Hepatocyte (in vitro differentiated cells): Measurements from ENCODE around the gene NDUFC2. TPM values are rescaled to one million over a fixed set of nuclear protein-coding genes. Genes with fewer than 3 reads are reported as not detected.

Source experiments
- DNase-seq: peaks from one replicate; pipeline ENCODE4 v3.0.0-alpha.2; 2016; ENCODE audit warnings: low spot score
- H2AFZ ChIP-seq: fragments of 200-600 bp; sonication (generic); 2 replicates; pipeline ENCODE4 v1.6.0; 2016; ENCODE audit warnings: antibody characterized with exemption, mild to moderate bottlenecking
- H3K27ac ChIP-seq: fragments of 200-600 bp; sonication (generic); 2 replicates; pipeline ENCODE4 v1.5.1; 2016; ENCODE audit warnings: mild to moderate bottlenecking
- H3K27me3 ChIP-seq: fragments of 200-600 bp; sonication (generic); 2 replicates; pipeline ENCODE4 v1.6.1; 2016
- H3K36me3 ChIP-seq: fragments of 200-600 bp; sonication (generic); replicated peaks from 2 replicates; pipeline ENCODE4 v1.5.1; 2016; ENCODE audit warnings: low read depth; ENCODE audit not compliant: insufficient read depth
- H3K4me1 ChIP-seq: fragments of 200-600 bp; sonication (generic); 2 replicates; pipeline ENCODE4 v1.5.1; 2016; ENCODE audit warnings: mild to moderate bottlenecking, moderate library complexity; ENCODE audit not compliant: insufficient read depth
- H3K4me2 ChIP-seq: fragments of 200-600 bp; sonication (generic); 2 replicates; pipeline ENCODE4 v1.6.0; 2016
- H3K4me3 ChIP-seq: fragments of 200-600 bp; sonication (generic); 2 replicates; pipeline ENCODE4 v1.5.1; 2016; ENCODE audit warnings: mild to moderate bottlenecking
- H3K79me2 ChIP-seq: fragments of 200-600 bp; sonication (generic); 2 replicates; pipeline ENCODE4 v1.6.0; 2017; ENCODE audit warnings: mild to moderate bottlenecking
- H3K9me2 ChIP-seq: fragments of 200-600 bp; sonication (generic); replicated peaks from 2 replicates; pipeline ENCODE4 v1.6.0; 2017; ENCODE audit warnings: mild to moderate bottlenecking; ENCODE audit not compliant: insufficient read depth
- H3K9me3 ChIP-seq: fragments of 200-600 bp; sonication (generic); 2 replicates; pipeline ENCODE4 v1.5.1; 2016; ENCODE audit warnings: low read depth, mild to moderate bottlenecking
- H4K20me1 ChIP-seq: fragments of 200-600 bp; sonication (generic); 2 replicates; pipeline ENCODE4 v1.6.0; 2016; ENCODE audit warnings: mild to moderate bottlenecking; ENCODE audit not compliant: insufficient read depth, poor library complexity, severe bottlenecking
- CTCF ChIP-seq: fragments of 200-600 bp; sonication (generic); IDR thresholded peaks from 2 replicates; pipeline ENCODE4 v1.5.1; 2016; ENCODE audit warnings: antibody characterized with exemption, mild to moderate bottlenecking; ENCODE audit not compliant: poor library complexity
- EZH2 ChIP-seq: fragments of 200-600 bp; sonication (generic); IDR thresholded peaks from 2 replicates; pipeline ENCODE4 v1.6.1; 2016; ENCODE audit warnings: antibody characterized with exemption, mild to moderate bottlenecking, borderline replicate concordance
- EZH2phosphoT487 ChIP-seq: fragments of 200-600 bp; sonication (generic); IDR thresholded peaks from one replicate; pipeline ENCODE4 v1.6.1; 2018; ENCODE audit warnings: antibody characterized with exemption, mild to moderate bottlenecking, low read depth, moderate library complexity; ENCODE audit not compliant: unreplicated experiment, severe bottlenecking
- WGBS: methylation state at CpG from one replicate; pipeline ENCODE4 v1.1.6; 2016; ENCODE audit warnings: low lambda C conversion rate; ENCODE audit errors: missing lambda C conversion rate; 5-methylcytosine and 5-hydroxymethylcytosine counted together
- polyA plus RNA-seq: library from polyadenylated mRNA; unstranded; fragments of >200 nt; fragmentation: Nextera tagmentation; extraction: Ambion mirVana; gene quantifications from 2 replicates; pipeline ENCODE4 v1.2.1, GENCODE V29; 2016
- total RNA-seq: library from RNA; depleted of rRNA; stranded (reverse); fragments of >200 nt; gene quantifications from 2 replicates; pipeline ENCODE4 v1.2.3, GENCODE V29; 2014

Gene NDUFC2
- total and polyA plus RNA-seq, 2 experiments from 2014 or later = 115 to 481 TPM

GRCh38 chr11:78033040-78033439 lies 46.6 kb downstream of the NDUFC2 start:
- Histone ChIP-seq H3K79me2 (no peaks in the 10 kb centered on the region), H4K20me1 (no peaks in the 10 kb centered on the region), H3K9me2 (no peaks in the 10 kb centered on the region), H3K4me2 (no peak overlapping the region), H3K9me3 (no peaks in the 10 kb centered on the region), H3K27me3 (no peaks in the 10 kb centered on the region), H3K27ac (no peak overlapping the region), H3K36me3 (no peaks in the 10 kb centered on the region), H3K4me3 (no peak overlapping the region), H3K4me1 (peaks cover 8% of the 10 kb centered on the region), H2AFZ (no peak overlapping the region)
- 62% methylated on average over 4 of the region's 4 CpGs for WGBS
- no peak for TF ChIP-seq CTCF
- no peak for TF ChIP-seq EZH2
- no peak for TF ChIP-seq EZH2phosphoT487
- no peak for DNase-seq

GRCh38 chr11:78032090-78032489 lies 47.6 kb downstream of the NDUFC2 start:
- H2AFZ ChIP-seq = no peak overlapping the region

GRCh38 chr11:78031629-78032028 lies 48.0 kb downstream of the NDUFC2 start:
- no peak overlapping the region for H2AFZ ChIP-seq
- H3K9me2 ChIP-seq = no peaks in the 10 kb centered on the region
- no peak for TF ChIP-seq CTCF
- no peak for TF ChIP-seq EZH2phosphoT487
- no peak for TF ChIP-seq EZH2
- no peak overlapping the region for H3K4me2 ChIP-seq
- no peaks in the 10 kb centered on the region for H3K79me2 ChIP-seq
- DNase-seq = no peak
- no peaks in the 10 kb centered on the region for H3K36me3 ChIP-seq
- no peaks in the 10 kb centered on the region for H3K27me3 ChIP-seq
- H3K9me3 ChIP-seq = no peaks in the 10 kb centered on the region
- peaks cover 8% of the 10 kb centered on the region for H3K4me1 ChIP-seq
- no peaks in the 10 kb centered on the region for H4K20me1 ChIP-seq
- peak overlapping the region; percentile 85 for H3K27ac ChIP-seq
- 96% methylated on average over 3 of the region's 3 CpGs for WGBS
- H3K4me3 ChIP-seq = no peak overlapping the region

More at GRCh38 chr11:78032090-78032489, 47.6 kb downstream of the NDUFC2 start:
- Histone ChIP-seq H3K27ac (peak overlapping the region; percentile 85), H3K27me3 (no peaks in the 10 kb centered on the region), H3K79me2 (no peaks in the 10 kb centered on the region), H3K9me3 (no peaks in the 10 kb centered on the region), H3K36me3 (no peaks in the 10 kb centered on the region), H3K4me3 (no peak overlapping the region), H3K4me1 (peaks cover 8% of the 10 kb centered on the region), H3K9me2 (no peaks in the 10 kb centered on the region), H4K20me1 (no peaks in the 10 kb centered on the region), H3K4me2 (no peak overlapping the region)
- DNase-seq = peak; percentile 59
- TF ChIP-seq EZH2phosphoT487 (no peak), CTCF (no peak), EZH2 (no peak)
